Ishikawa (cell line): Measurements from ENCODE around the gene RASAL2.

Experiments used
- CEBPB ChIP-seq: IDR thresholded peaks from 2 replicates; pipeline ENCODE4 v1.6.1; 2012
- CREB1 ChIP-seq: IDR thresholded peaks from 2 replicates; pipeline ENCODE4 v1.6.1; 2012; ENCODE audit warnings: low read depth
- EGR1 ChIP-seq: IDR thresholded peaks from 2 replicates; pipeline ENCODE4 v1.6.1; 2012
- EP300 ChIP-seq: IDR thresholded peaks from 2 replicates; pipeline ENCODE4 v1.6.1; 2012; ENCODE audit warnings: borderline replicate concordance
- FOXM1 ChIP-seq: IDR thresholded peaks from 2 replicates; pipeline ENCODE4 v1.6.1; 2012; ENCODE audit warnings: low read depth, borderline replicate concordance
- NFIC ChIP-seq: IDR thresholded peaks from 2 replicates; pipeline ENCODE4 v1.6.1; 2012
- RAD21 ChIP-seq: IDR thresholded peaks from 2 replicates; pipeline ENCODE4 v1.6.1; 2012; ENCODE audit warnings: low read depth
- TAF1 ChIP-seq: IDR thresholded peaks from 2 replicates; pipeline ENCODE4 v1.6.1; 2012; ENCODE audit warnings: low read depth, mild to moderate bottlenecking
- TCF12 ChIP-seq: IDR thresholded peaks from 2 replicates; pipeline ENCODE4 v1.6.1; 2012; ENCODE audit warnings: low read depth
- TEAD4 ChIP-seq: IDR thresholded peaks from 2 replicates; pipeline ENCODE4 v1.6.1; 2012
- YY1 ChIP-seq: IDR thresholded peaks from 2 replicates; pipeline ENCODE4 v1.6.1; 2012; ENCODE audit warnings: low read depth
- ZBTB7A ChIP-seq: IDR thresholded peaks from 2 replicates; pipeline ENCODE4 v1.6.1; 2012; ENCODE audit warnings: low read depth
- TF ChIP-seq, protein P1 (sequence below): IDR thresholded peaks from 2 replicates; pipeline ENCODE4 v1.6.1; 2012
- TF ChIP-seq, protein P2 (sequence below): IDR thresholded peaks from 2 replicates; pipeline ENCODE4 v1.6.1; 2012
- TF ChIP-seq, protein P3 (sequence below): IDR thresholded peaks from 2 replicates; pipeline ENCODE4 v1.6.1; 2012; ENCODE audit warnings: low read depth, mild to moderate bottlenecking

The RASAL2 gene

DNA sequence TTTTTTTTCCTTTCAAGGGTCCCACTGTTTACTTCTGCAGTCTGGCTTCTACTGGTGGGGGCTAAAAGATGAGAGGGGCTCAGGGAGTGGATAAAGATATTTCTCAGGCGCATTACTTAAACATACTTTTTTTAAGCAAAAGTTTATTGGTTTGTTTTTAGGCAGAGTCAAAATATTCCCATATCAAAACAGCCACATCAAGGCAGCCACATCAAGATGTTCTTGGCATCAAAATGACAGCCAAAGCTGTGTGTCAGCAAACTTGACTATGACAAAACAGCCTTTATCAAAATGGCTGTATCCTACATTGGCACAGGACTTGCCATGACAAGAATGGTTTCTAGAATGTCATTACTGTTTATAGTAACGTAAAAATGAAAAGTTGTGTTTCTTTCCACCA lies 22.1 kb upstream of the RASAL2 start:
- TF ChIP-seq ZBTB7A = no peak
- TF ChIP-seq, protein P1, sequence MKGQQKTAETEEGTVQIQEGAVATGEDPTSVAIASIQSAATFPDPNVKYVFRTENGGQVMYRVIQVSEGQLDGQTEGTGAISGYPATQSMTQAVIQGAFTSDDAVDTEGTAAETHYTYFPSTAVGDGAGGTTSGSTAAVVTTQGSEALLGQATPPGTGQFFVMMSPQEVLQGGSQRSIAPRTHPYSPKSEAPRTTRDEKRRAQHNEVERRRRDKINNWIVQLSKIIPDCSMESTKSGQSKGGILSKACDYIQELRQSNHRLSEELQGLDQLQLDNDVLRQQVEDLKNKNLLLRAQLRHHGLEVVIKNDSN = no peak
- TF ChIP-seq NFIC = no peak
- TF ChIP-seq, protein P2, sequence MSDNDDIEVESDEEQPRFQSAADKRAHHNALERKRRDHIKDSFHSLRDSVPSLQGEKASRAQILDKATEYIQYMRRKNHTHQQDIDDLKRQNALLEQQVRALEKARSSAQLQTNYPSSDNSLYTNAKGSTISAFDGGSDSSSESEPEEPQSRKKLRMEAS = no peak

DNA sequence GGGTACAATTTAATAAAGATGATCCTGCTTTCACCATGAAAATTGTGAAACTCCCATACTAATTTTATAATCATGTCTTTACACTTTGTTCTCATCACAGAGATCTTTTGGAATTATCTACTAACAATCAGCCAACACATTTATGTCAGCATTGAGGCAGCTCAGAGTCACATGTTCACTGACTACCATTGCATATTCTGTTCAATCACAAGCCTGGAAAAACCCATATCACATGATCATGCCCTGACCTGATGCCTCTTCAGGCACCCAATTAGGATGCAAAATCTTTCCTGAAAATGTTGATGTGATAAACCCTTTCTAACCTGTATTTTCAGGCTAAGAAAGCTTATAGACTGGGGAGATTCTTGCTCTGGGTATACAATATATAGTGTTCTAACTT lies 21.6 kb upstream of the RASAL2 start:
- TF ChIP-seq EGR1 (no peak), FOXM1 (no peak), ZBTB7A (no peak), RAD21 (no peak), TAF1 (no peak), CREB1 (no peak), EP300 (no peak), YY1 (no peak), TCF12 (no peak), TEAD4 (no peak), NFIC (no peak)
- TF ChIP-seq, protein P3, sequence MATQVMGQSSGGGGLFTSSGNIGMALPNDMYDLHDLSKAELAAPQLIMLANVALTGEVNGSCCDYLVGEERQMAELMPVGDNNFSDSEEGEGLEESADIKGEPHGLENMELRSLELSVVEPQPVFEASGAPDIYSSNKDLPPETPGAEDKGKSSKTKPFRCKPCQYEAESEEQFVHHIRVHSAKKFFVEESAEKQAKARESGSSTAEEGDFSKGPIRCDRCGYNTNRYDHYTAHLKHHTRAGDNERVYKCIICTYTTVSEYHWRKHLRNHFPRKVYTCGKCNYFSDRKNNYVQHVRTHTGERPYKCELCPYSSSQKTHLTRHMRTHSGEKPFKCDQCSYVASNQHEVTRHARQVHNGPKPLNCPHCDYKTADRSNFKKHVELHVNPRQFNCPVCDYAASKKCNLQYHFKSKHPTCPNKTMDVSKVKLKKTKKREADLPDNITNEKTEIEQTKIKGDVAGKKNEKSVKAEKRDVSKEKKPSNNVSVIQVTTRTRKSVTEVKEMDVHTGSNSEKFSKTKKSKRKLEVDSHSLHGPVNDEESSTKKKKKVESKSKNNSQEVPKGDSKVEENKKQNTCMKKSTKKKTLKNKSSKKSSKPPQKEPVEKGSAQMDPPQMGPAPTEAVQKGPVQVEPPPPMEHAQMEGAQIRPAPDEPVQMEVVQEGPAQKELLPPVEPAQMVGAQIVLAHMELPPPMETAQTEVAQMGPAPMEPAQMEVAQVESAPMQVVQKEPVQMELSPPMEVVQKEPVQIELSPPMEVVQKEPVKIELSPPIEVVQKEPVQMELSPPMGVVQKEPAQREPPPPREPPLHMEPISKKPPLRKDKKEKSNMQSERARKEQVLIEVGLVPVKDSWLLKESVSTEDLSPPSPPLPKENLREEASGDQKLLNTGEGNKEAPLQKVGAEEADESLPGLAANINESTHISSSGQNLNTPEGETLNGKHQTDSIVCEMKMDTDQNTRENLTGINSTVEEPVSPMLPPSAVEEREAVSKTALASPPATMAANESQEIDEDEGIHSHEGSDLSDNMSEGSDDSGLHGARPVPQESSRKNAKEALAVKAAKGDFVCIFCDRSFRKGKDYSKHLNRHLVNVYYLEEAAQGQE = no peak
- TF ChIP-seq, protein P2 = no peak
- TF ChIP-seq, protein P1 = no peak

DNA sequence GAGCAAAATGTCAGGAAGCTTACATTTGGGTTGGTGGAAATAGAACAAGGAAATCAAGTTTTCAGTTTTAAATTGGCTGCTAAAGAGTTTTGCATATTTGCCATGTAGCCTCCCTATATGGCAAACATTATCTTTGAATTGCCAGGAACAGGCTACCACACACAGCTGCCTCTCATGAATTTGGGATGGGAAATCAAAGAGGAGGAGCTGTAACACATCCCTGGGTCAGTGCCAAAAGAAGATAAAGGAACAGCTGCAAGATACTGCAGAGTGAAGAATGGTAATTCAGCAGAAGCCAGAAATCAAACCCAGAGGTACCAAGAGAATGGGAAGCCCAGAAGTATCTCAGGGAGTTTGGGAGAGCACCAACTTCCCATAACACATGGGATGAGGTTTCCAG lies 18.6 kb upstream of the RASAL2 start:
- TF ChIP-seq, protein P1 = no peak
- TF ChIP-seq CREB1 (no peak), CEBPB (no peak), EP300 (no peak), RAD21 (no peak), EGR1 (no peak), YY1 (no peak), FOXM1 (no peak), TAF1 (no peak), ZBTB7A (no peak), TCF12 (no peak), NFIC (no peak)
- TF ChIP-seq, protein P2 = no peak
- TF ChIP-seq, protein P3 = no peak

DNA sequence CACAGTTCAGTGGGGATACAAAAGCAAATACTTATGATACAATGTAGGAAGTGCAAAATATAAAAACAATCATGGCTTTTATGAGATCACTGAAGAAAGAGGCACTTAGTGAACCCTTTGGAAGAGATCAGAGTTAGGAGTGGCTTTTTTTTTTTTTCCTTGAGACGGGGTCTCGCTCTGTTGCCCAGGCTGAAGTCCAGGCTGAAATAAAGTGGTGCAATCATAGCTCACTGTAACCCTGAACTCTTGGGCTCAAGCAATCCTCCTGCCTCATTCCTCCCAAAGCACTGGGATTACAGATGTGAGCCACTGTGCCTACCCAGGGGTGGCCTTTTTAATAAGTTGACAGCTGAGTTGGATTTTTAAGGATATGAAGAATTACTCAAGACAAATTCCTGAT lies 17.3 kb upstream of the RASAL2 start:
- no peak for TF ChIP-seq RAD21
- TF ChIP-seq FOXM1 = no peak
- no peak for TF ChIP-seq ZBTB7A
- TF ChIP-seq, protein P1 = no peak
- TF ChIP-seq EP300 = no peak
- TF ChIP-seq, protein P2 = no peak

DNA sequence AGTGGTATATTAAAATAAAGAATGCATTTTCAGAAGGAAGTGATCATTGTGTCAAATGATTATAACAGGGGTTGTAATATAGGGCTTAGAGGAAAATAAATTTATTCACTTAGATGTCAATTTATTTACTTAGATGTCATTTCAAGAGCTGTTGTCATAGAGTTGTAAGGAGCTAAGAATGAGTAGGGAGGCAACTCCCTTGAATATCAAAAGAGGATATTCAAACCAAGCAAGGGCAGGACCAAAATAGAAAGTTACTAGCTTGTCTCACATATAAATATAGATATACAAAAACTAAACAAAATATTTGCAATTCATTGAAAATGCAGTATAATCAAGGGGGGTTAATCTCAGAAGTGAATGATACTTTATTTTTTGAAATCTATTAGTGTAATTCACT lies 16.0 kb upstream of the RASAL2 start:
- no peak for TF ChIP-seq CEBPB
- TF ChIP-seq, protein P1 = no peak
- no peak for TF ChIP-seq TEAD4
- TF ChIP-seq, protein P3 = no peak
- no peak for TF ChIP-seq FOXM1
- no peak for TF ChIP-seq TAF1
- no peak for TF ChIP-seq CREB1
- no peak for TF ChIP-seq TCF12
